AG04450 (cell line): Measurements from ENCODE around the gene HOXB6. TPM values are rescaled to one million over a fixed set of nuclear protein-coding genes. Genes with fewer than 3 reads are reported as not detected.

Source experiments
- CTCF ChIA-PET: fragments of 300-600, 350-600 bp; formaldehyde crosslinking; extraction: SDS; loops from one replicate; lab custom pipeline; 2022; ENCODE audit warnings: antibody characterized with exemption, inconsistent platforms; lab: Charles Lee
- POLR2A ChIA-PET: fragments of 350-600 bp; formaldehyde crosslinking; extraction: SDS; loops from one replicate; lab custom pipeline; 2021; ENCODE audit warnings: antibody characterized with exemption, inconsistent platforms; lab: Yijun Ruan, JAX
- DNase-seq: peaks from one replicate; pipeline ENCODE4 v3.0.0-alpha.2; 2011; ENCODE audit warnings: low read depth, low spot score
- H3K27ac ChIP-seq: one replicate; pipeline ENCODE4 v1.5.1; 2012; ENCODE audit warnings: low read depth, low read length, control low read depth
- H3K27me3 ChIP-seq: one replicate; pipeline ENCODE4 v1.6.0; 2012; ENCODE audit warnings: low read length; ENCODE audit not compliant: control insufficient read depth, insufficient read depth
- H3K4me3 ChIP-seq: 2 replicates; pipeline ENCODE4 v1.5.1; 2011; ENCODE audit warnings: mild to moderate bottlenecking, low read depth, low read length, control low read depth
- H3K9me3 ChIP-seq: 2 replicates; pipeline ENCODE4 v1.5.1; 2012; ENCODE audit warnings: low read length; ENCODE audit not compliant: control insufficient read depth, insufficient read depth
- CTCF ChIP-seq: IDR thresholded peaks from 2 replicates; pipeline ENCODE4 v1.5.1; 2011; ENCODE audit warnings: low read depth, low read length, control low read depth, inconsistent platforms
- polyA plus RNA-seq: library from polyadenylated mRNA; depleted of rRNA; stranded (reverse); fragments of >200 nt; gene quantifications from 2 replicates; pipeline ENCODE4 v1.2.3, GENCODE V29; 2011

HOXB6 gene
- polyA plus RNA-seq, 1 experiment: 15.4 TPM

- Histone ChIP-seq H3K4me3 (peak overlapping the region; percentile 67), H3K9me3 (no peaks in the 10 kb centered on the region; the same call in 1 of the 2 replicates), H3K27ac (peak overlapping the region; percentile 80), H3K27me3 (peaks cover 33% of the 10 kb centered on the region)
- ChIA-PET POLR2A (interaction anchor here (3.0 kb wide), 1 partner anchor 15 kb away, joined by 13 read pairs; no protein-coding TSS in a partner anchor), CTCF (interaction anchor here (1.8 to 4.9 kb wide), 2 partner anchors 24 to 277 kb away, joined by 8 to 35 read pairs; no protein-coding TSS in a partner anchor)
- TF ChIP-seq CTCF: no peak
- no peak for DNase-seq
Observed at GRCh38 chr17:48611681-48612455, 7.1 kb upstream of the HOXB6 start.

GRCh38 chr17:48611213-48611612, 6.4 kb upstream of the HOXB6 start:
- H3K4me3 ChIP-seq: peak overlapping the region; percentile 67
- POLR2A ChIA-PET: no interaction called here

GRCh38 chr17:48610282-48611211, 5.8 kb upstream of the HOXB6 start, which contains the start of gene HOXB7:
Gene HOXB7 (minus strand): TSS chr17:48611017. CDS start chr17:48610918, 99 bp downstream.
- TF ChIP-seq CTCF: no peak
- Histone ChIP-seq H3K9me3 (peaks cover 4% of the 10 kb centered on the region; the same call in 1 of the 2 replicates), H3K4me3 (peak within 1 kb of the TSS; percentile 67), H3K27ac (peak within 1 kb of the TSS; percentile 80), H3K27me3 (peaks cover 20% of the 10 kb centered on the region)
- ChIA-PET POLR2A (interaction anchor here (0.6 to 1.0 kb wide), 6 partner anchors 10 to 181 kb away, joined by 3 to 5 read pairs (median 4); no protein-coding TSS in a partner anchor), CTCF (interaction anchor here (0.8 to 0.9 kb wide), 2 partner anchors 17 to 258 kb away, joined by 5 read pairs; partner anchors contain the start of gene HOXB5)
- DNase-seq: no peak

More at GRCh38 chr17:48611213-48611612, 6.4 kb upstream of the HOXB6 start:
- CTCF ChIA-PET: no interaction called here
- H3K27me3 ChIP-seq: peaks cover 27% of the 10 kb centered on the region
- TF ChIP-seq CTCF: no peak
- H3K9me3 ChIP-seq: no peaks in the 10 kb centered on the region; the same call in 1 of the 2 replicates
- peak overlapping the region; percentile 80 for H3K27ac ChIP-seq
- DNase-seq: no peak

- POLR2A ChIA-PET: interaction anchor here (0.6 to 1.0 kb wide), 4 partner anchors 12 to 181 kb away, joined by 3 to 5 read pairs (median 4); no protein-coding TSS in a partner anchor
- CTCF ChIA-PET: interaction anchor here (0.6 to 0.9 kb wide), 3 partner anchors 16 to 347 kb away, joined by 3 to 5 read pairs (median 5); partner anchors contain the start of gene HOXB5
- no peak for TF ChIP-seq CTCF
Observed at GRCh38 chr17:48609759-48610281, 5.0 kb upstream of the HOXB6 start.

More at GRCh38 chr17:48609759-48610281, 5.0 kb upstream of the HOXB6 start:
- H3K4me3 ChIP-seq: peak overlapping the region; percentile 67
- DNase-seq: no peak
- H3K9me3 ChIP-seq: peaks cover 4% of the 10 kb centered on the region; the same call in 1 of the 2 replicates
- peak overlapping the region; percentile 31 for H3K27ac ChIP-seq
- peaks cover 13% of the 10 kb centered on the region for H3K27me3 ChIP-seq
